NCI-H226 (cell line): ENCODE results near the gene EPHA6.
"Not testable (repeated sequence)": the region's sequence is repeated elsewhere in the genome, so short reads cannot be mapped to it uniquely, and the experiment has no call there.

Experiments used
- DNase-seq: peaks from one replicate; pipeline ENCODE4 v3.0.0-alpha.2; 2015

Gene EPHA6

GRCh38 chr3:97293596-97294131 is 479.3 kb downstream of the EPHA6 start:
- no peak for DNase-seq

GRCh38 chr3:97297032-97297431 is 482.6 kb downstream of the EPHA6 start:
- no peak for DNase-seq

DNA sequence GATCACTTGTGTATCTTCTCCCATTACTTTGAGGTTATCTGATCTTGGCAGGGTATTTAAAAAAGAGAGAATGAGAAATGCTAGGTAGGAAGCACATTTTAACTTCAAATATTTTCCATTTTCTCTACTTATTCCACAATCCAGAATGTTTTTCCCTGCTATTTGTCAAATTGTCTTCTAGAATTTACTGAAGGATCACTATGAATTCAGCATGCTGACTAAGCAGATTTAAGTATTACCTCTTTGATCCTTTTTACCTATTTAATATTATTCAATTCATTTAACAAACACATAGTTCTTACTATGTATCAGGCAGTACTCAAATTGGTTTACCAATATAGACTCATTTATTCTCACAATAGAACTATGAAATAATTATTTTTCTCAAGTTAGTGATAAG is 486.7 kb downstream of the EPHA6 start:
- no peak for DNase-seq

DNA sequence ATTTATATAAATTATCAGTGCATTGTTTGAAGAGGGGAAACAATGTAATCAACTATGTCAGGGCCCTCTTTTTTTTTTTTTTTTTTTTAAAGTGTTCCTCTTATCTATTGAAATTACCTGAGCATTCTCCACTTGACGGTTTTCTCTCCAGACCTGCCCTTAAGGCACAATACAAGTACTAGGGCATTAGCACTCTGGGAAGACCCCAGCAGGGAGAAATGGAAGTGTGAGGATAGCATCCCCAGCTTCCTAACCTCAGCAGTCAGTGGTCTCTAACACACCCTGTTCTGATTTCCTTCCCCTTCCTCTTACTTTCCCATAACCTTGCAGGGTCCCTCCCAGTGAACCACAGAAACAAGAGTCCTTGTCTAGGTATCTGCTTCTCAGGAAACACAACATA is 491.8 kb downstream of the EPHA6 start:
- no peak for DNase-seq

DNA sequence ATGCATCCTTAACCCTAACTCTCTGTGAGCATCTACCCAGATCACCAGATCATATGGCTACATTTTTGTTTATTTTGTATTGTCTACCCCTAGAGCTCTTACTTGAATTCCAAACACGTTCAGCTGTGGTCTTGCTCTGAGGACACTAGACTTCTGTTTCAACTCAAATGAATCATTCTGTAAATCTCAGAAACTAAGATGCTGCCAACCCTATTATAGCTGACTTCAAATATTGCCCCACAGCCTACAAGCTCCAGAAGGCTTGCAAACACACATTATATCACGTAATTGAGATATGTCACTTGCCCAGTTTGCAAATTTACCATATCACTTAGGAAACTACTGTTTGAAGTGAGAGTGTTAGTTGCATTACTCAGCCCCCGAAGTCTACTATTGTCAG is 524.0 kb downstream of the EPHA6 start:
- DNase-seq = no peak

- no peak for DNase-seq
Observed at GRCh38 chr3:97340940-97341339, 526.5 kb downstream of the EPHA6 start.

DNA sequence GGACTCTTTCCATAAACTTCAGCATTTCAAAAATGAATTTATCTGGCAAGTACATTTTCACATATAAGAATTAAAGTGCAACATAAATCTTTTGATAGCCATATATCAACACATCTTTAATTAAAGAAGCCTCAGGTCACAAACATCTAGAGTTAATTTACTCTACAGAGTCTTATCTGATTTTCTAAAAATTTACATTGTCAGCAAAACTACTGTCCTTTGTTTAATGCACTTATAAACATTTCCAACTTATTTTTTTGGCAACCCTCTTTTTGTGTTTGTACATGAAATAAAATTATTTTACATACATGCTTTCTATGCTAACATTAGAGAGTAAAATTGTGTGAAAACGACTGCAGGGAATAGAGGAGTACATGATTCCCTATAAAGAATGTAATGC is 533.4 kb downstream of the EPHA6 start:
- DNase-seq = no peak

DNA sequence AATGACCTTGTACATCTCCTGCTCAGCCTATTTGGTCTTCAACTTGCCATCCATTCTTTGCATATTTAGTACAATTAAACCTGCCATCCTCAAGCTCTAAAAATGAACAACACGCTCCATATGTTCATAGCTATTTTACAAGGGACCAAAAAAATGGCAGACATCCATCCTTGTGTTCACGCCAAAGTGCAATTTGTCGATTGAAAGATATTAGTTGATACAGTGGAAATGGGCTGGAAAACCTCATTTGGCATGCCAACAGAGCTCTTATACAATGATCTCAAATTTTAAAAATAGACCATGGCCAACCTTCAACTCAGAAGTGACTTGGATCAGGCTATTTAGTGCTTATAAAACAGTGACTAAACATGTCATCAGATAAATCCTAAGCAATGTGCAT is 536.6 kb downstream of the EPHA6 start:
- no peak for DNase-seq

DNA sequence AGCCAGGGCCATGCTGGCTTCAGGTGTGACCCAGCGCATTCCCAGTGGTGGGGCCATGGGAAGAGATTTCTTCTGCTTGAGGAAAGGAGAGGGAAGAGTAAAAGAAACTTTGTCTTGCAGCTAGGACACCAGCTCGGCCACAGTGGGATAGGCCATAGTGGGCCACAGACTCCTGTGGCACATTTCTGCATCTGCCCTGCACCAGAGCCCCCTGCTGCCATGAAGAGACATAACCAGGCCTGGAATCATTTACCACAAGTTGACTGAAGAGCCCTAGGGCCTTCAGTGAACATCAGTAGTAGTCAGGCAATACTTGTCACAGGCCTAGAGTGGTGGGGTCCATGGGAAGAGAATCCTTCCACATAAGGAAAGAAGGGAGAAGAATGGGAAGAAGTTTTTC is 538.8 kb downstream of the EPHA6 start:
- DNase-seq = no peak

DNA sequence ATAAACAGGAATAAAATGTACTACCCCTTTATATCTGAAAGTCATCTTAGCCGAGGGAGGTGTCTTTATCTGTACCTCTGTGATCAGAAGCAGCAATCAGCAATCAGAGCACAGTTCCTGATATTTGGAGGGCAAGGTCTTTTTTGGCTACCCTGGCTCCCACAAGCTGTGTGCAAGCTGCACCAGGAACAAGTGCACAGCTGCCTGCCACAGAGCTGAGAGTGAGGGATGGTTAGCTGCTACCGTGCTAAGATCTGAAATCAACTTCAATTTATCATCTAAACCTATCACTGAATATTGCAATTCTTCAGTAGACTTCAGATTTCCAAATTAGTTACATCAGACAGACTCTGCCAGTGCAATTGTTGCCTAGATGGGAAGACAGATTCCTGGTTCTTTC is 545.6 kb downstream of the EPHA6 start:
- no peak for DNase-seq

- DNase-seq = no peak
Observed at GRCh38 chr3:97360804-97361203, 546.4 kb downstream of the EPHA6 start.

GRCh38 chr3:97384583-97384982 is 570.2 kb downstream of the EPHA6 start:
- DNase-seq = no peak

GRCh38 chr3:97388774-97389173 is 574.4 kb downstream of the EPHA6 start:
- DNase-seq = no peak

- no peak for DNase-seq
Observed at GRCh38 chr3:97389936-97390335, 575.5 kb downstream of the EPHA6 start.

DNA sequence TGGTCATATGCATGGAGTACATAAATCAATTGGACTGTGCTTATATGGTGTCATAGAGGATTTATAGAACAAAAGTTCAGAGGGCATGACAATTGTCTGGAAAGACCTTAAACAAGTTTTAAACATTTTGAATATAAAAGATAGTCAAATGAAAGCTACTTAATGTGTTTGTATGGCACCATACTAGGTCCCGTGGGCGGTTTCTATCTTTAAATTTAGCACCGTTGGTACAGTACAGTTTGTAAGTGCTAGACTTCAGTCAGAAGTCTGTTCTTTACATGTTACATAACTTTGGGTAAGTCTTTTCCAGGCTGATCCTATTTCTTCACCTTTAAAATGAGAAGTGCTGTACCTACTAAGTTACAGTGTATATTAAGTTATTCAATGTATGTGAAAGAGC is 576.8 kb downstream of the EPHA6 start:
- DNase-seq = no peak

- DNase-seq = no peak
Observed at GRCh38 chr3:97409612-97410011, 595.2 kb downstream of the EPHA6 start.

DNA sequence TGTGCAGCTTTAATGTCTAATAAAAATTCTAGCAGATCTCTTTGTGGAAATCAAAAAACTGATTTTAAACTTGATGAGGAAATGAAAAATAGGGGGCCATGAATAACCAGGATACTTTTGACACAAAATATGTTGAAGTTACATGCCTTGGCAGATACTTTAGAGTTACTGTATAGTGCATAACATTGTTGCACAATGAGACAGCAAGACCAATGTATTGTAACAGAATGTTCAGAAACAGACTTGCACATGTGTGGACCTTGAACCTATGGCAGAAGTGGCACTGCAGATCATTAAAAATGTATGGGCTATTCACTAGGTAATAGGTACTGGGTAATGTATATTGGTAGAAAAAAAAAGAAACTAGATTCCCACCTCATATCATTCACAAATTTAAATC is 607.2 kb downstream of the EPHA6 start:
- no peak for DNase-seq

GRCh38 chr3:97425002-97425401 is 610.6 kb downstream of the EPHA6 start:
- no peak for DNase-seq

- DNase-seq = no peak
Observed at GRCh38 chr3:97430601-97431000, 616.2 kb downstream of the EPHA6 start.

GRCh38 chr3:97432914-97433313 is 618.5 kb downstream of the EPHA6 start:
- no peak for DNase-seq

GRCh38 chr3:97438131-97438530 is 623.7 kb downstream of the EPHA6 start:
- no peak for DNase-seq

DNA sequence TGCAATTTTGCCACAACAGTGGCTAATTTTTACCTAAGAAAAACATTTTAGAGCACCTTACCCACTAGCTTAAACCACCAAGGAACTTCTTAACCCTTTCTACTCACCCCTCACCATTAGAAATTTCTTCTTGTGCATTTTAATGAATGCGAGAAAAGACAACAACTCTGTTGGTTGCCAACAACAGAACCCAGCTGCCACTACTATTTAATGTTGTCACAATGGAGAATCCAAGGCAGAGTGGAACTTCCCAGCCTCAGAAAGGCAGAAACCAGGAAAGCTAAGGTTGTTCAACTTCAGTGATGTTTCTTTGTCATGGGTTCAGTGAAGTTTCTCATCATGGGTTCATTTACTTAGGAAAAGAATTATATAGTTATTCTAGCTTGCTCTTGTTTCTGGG is 625.0 kb downstream of the EPHA6 start:
- no peak for DNase-seq

- DNase-seq = no peak
Observed at GRCh38 chr3:97464035-97464434, 649.6 kb downstream of the EPHA6 start.

GRCh38 chr3:97470481-97470880 is 656.1 kb downstream of the EPHA6 start:
- no peak for DNase-seq

DNA sequence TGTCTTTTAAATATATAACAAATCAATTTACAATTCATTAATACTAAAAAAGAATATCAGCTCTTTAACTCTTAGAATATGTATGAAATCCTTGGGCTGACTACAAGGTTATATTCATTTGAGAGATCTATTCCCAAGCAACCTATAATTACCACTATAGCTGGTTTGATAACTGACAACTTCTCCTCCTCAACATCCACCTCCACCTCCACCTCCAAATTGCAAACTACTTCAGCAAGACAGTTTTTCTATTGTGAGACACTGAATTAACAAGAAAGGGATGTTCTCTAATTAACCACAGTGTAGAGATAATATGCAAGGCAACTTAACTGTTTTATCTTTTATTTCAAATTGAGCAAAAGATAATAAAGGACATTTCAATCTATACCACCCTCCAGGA is 665.3 kb downstream of the EPHA6 start:
- no peak for DNase-seq

DNA sequence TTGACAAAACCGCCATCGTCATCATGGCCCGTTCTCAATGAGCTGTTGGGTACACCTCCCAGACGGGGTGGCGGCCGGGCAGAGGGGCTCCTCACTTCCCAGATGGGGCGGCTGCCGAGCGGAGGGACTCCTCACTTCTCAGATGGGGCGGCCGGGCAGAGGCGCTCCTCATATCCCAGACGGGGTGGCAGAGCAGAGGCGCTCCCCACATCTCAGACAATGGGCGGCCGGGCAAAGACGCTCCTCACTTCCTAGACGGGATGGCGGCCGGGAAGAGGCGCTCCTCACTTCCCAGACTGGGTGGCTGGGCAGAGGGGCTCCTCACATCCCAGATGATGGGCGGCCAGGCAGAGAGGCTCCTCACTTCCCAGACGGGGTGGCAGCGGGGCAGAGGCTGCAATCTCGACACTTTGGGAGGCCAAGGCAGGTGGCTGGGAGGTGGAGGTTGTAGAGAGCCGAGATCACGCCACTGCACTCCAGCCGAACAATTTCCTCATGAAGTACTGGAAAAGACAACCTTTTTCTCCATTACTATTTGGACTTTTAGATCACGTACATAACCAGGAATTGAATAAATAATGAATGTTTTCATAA is 666.4 kb downstream of the EPHA6 start:
- not testable (repeated sequence) for DNase-seq
